Mesothelial cell of epicardium (in vitro differentiated cells): Measurements from ENCODE around the gene C3orf85. TPM values are rescaled to one million over a fixed set of nuclear protein-coding genes. Genes with fewer than 3 reads are reported as not detected.

ENCODE experiments used
- DNase-seq, 2 experiments: peaks; one replicate each; pipeline ENCODE4 v3.0.0; 2021; ENCODE audit warnings: low spot score in 2 of 2; ENCODE audit not compliant: unreplicated experiment in 2 of 2
- H3K27ac Mint-ChIP-seq: 2 replicates; pipeline ENCODE4 v1.8.0; 2021; ENCODE audit warnings: mixed read lengths
- H3K27me3 Mint-ChIP-seq: 2 replicates; pipeline ENCODE4 v1.8.0; 2021; ENCODE audit warnings: low read depth, mixed read lengths
- H3K36me3 Mint-ChIP-seq: 2 replicates; pipeline ENCODE4 v1.8.0; 2021; ENCODE audit warnings: mixed read lengths
- H3K4me1 Mint-ChIP-seq: 2 replicates; pipeline ENCODE4 v1.8.0; 2021; ENCODE audit warnings: mixed read lengths
- H3K4me3 Mint-ChIP-seq: 2 replicates; pipeline ENCODE4 v1.8.0; 2021; ENCODE audit warnings: mild to moderate bottlenecking, moderate library complexity, mixed read lengths
- H3K9me3 Mint-ChIP-seq: 2 replicates; pipeline ENCODE4 v1.8.0; 2021; ENCODE audit warnings: mixed read lengths
- CTCF ChIP-seq: fragments of 200-600 bp; sonication (generic); IDR thresholded peaks from one replicate; pipeline ENCODE4 v1.5.0; 2021; ENCODE audit warnings: antibody characterized with exemption; ENCODE audit not compliant: unreplicated experiment
- total RNA-seq: library from RNA; stranded (reverse); gene quantifications from 3 replicates; pipeline ENCODE4 v1.2.1, GENCODE V29; 2021

Gene C3orf85
- total RNA-seq, result not detected in 3 replicates

GRCh38 chr3:109136523-109136922, at the start of gene C3orf85:
Gene C3orf85, plus strand, starts transcription at chr3:109136719. Its CDS starts 129 bp downstream, at chr3:109136848.
- H3K27ac Mint-ChIP-seq, result no peak within 1 kb of the TSS
- no peaks in the 10 kb centered on the region for H3K27me3 Mint-ChIP-seq
- TF ChIP-seq CTCF, result no peak
- no peaks in the 10 kb centered on the region for H3K36me3 Mint-ChIP-seq
- DNase-seq, result no peak
- H3K4me1 Mint-ChIP-seq, result peaks cover 3% of the 10 kb centered on the region
- no peaks in the 10 kb centered on the region for H3K9me3 Mint-ChIP-seq
- H3K4me3 Mint-ChIP-seq, result no peak within 1 kb of the TSS

DNA sequence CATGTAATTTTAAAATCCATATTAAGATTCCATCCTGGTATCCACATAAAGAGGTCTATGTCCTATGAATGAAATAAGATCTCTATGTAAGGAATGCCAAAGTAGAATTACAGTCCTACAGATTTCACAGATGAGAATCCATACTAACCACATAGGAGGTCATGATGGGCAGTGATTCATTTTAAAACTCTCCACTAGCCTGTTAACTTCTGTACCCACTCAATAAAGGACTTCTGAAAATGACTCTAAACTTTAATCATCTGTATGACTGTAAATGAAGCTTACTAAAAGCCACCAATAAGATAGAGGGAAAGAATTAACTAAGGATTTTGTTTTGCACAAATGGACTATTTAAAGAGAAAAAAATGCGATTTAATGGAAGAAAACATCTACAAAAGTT, 47.3 kb upstream of the C3orf85 start:
- peaks cover 13% of the 10 kb centered on the region for H3K9me3 Mint-ChIP-seq
- no peak for DNase-seq

GRCh38 chr3:109091846-109092245, 44.7 kb upstream of the C3orf85 start:
- H3K36me3 Mint-ChIP-seq, result no peaks in the 10 kb centered on the region
- TF ChIP-seq CTCF, result no peak
- H3K9me3 Mint-ChIP-seq, result no peaks in the 10 kb centered on the region
- no peak overlapping the region for H3K27ac Mint-ChIP-seq
- no peak overlapping the region for H3K4me3 Mint-ChIP-seq
- no peak for DNase-seq
- no peaks in the 10 kb centered on the region for H3K4me1 Mint-ChIP-seq
- peaks cover 13% of the 10 kb centered on the region for H3K27me3 Mint-ChIP-seq

More for the DNA sequence above, 47.3 kb upstream of the C3orf85 start:
- Mint-ChIP-seq H3K4me1 (no peaks in the 10 kb centered on the region), H3K4me3 (no peak overlapping the region), H3K36me3 (no peaks in the 10 kb centered on the region), H3K27me3 (peaks cover 28% of the 10 kb centered on the region), H3K27ac (no peak overlapping the region)
- TF ChIP-seq CTCF, result no peak

DNA sequence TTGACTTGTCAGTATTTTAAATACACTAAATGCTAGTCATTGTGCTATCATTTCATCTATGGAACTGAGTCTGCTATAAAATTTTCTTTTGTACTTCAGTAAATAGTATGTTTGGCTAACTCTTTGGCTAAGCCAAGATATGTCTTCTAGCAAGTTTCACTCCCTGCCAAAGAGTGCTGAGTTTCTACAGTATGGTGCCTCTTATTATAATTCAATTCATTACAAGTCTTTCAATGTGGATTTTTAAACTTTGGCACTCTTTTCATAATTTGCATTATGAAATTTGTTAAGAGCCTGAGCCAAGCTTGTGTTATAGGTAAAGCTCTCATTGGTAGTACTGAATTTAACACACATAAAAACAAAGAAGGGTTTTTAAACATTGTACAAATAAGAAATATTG, 43.0 kb upstream of the C3orf85 start:
- no peaks in the 10 kb centered on the region for H3K36me3 Mint-ChIP-seq

DNA sequence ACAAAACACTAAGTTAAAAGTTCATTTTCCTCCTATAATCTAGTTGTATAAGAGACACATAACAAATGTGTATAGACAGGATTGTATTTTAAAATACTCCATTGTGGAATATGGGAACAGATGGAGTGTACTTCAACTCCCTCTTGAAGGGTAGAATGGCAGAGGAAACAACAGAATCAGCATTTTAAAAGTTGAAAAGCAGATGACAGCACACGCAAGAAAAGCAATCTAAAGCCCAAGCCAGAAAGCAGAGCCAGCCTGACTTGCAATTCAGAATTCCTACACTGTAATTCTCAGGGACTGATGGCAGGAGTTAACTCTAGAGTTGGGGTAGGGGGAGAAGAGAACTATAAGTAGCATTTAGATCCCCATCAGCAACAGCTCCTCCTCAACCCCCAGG, 41.4 kb upstream of the C3orf85 start:
- Mint-ChIP-seq H3K27ac (no peak overlapping the region), H3K9me3 (no peaks in the 10 kb centered on the region)

More for the DNA sequence above, 43.0 kb upstream of the C3orf85 start:
- DNase-seq, result no peak
- Mint-ChIP-seq H3K4me3 (no peak overlapping the region), H3K4me1 (no peaks in the 10 kb centered on the region), H3K9me3 (no peaks in the 10 kb centered on the region), H3K27me3 (no peaks in the 10 kb centered on the region), H3K27ac (no peak overlapping the region)
- TF ChIP-seq CTCF, result no peak

More for the DNA sequence above, 41.4 kb upstream of the C3orf85 start:
- no peak for DNase-seq
- H3K4me3 Mint-ChIP-seq, result no peak overlapping the region
- no peaks in the 10 kb centered on the region for H3K4me1 Mint-ChIP-seq
- no peaks in the 10 kb centered on the region for H3K27me3 Mint-ChIP-seq
- H3K36me3 Mint-ChIP-seq, result no peaks in the 10 kb centered on the region
- no peak for TF ChIP-seq CTCF
